GM21723 (cell line): ENCODE measurements around the gene BBC3.

ENCODE experiments used
- ATAC-seq: cut with Tn5 transposase; IDR thresholded peaks from one replicate; pipeline ENCODE4 v1.9.1; 2021; ENCODE audit warnings: mild to moderate bottlenecking, moderate library complexity; ENCODE audit not compliant: unreplicated experiment

The BBC3 gene

GRCh38 chr19:47203254-47203653 lies 27.7 kb downstream of the BBC3 start:
- ATAC-seq = no peak

GRCh38 chr19:47200530-47200929 lies 30.5 kb downstream of the BBC3 start:
- no peak for ATAC-seq

GRCh38 chr19:47197141-47197540 lies 33.9 kb downstream of the BBC3 start:
- no peak for ATAC-seq

GRCh38 chr19:47195434-47195833 lies 35.6 kb downstream of the BBC3 start:
- no peak for ATAC-seq

GRCh38 chr19:47190167-47190727 lies 40.8 kb downstream of the BBC3 start:
- no peak for ATAC-seq

GRCh38 chr19:47188507-47189033 lies 42.4 kb downstream of the BBC3 start:
- no peak for ATAC-seq

GRCh38 chr19:47187797-47188196 lies 43.2 kb downstream of the BBC3 start:
- no peak for ATAC-seq

GRCh38 chr19:47187335-47187655 lies 43.7 kb downstream of the BBC3 start:
- ATAC-seq = no peak

- ATAC-seq = peak; percentile 90
Observed at GRCh38 chr19:47186446-47187334, 44.3 kb downstream of the BBC3 start.

- ATAC-seq = no peak
Observed at GRCh38 chr19:47183601-47184000, 47.4 kb downstream of the BBC3 start.

GRCh38 chr19:47179653-47180310 lies 51.2 kb downstream of the BBC3 start:
- ATAC-seq = no peak

- no peak for ATAC-seq
Observed at GRCh38 chr19:47176627-47177090, 54.3 kb downstream of the BBC3 start.

- ATAC-seq = no peak
Observed at GRCh38 chr19:47176071-47176626, 54.9 kb downstream of the BBC3 start.

GRCh38 chr19:47172666-47173455 lies 58.1 kb downstream of the BBC3 start:
- no peak for ATAC-seq
